ENCODE data around the gene LTO1.

LTO1 gene

GRCh38 chr11:69658626-69659450 lies 16.3 kb downstream of the LTO1 start:
- H3K4me3 ChIP-seq (ENCODE audit: low read depth, low read length) = no peak overlapping the region

- no peak overlapping the region for H3K4me3 ChIP-seq (ENCODE audit: low read depth, low read length)
Observed at GRCh38 chr11:69657911-69658625, 17.1 kb downstream of the LTO1 start.

GRCh38 chr11:69657456-69657910 lies 17.7 kb downstream of the LTO1 start:
- H3K4me3 ChIP-seq (ENCODE audit: low read depth, low read length) = no peak overlapping the region

GRCh38 chr11:69656536-69657455 lies 18.4 kb downstream of the LTO1 start:
- H3K4me3 ChIP-seq (ENCODE audit: low read depth, low read length) = no peak overlapping the region

GRCh38 chr11:69655479-69656428 lies 19.4 kb downstream of the LTO1 start:
- H3K4me3 ChIP-seq (ENCODE audit: low read depth, low read length) = no peak overlapping the region

DNA sequence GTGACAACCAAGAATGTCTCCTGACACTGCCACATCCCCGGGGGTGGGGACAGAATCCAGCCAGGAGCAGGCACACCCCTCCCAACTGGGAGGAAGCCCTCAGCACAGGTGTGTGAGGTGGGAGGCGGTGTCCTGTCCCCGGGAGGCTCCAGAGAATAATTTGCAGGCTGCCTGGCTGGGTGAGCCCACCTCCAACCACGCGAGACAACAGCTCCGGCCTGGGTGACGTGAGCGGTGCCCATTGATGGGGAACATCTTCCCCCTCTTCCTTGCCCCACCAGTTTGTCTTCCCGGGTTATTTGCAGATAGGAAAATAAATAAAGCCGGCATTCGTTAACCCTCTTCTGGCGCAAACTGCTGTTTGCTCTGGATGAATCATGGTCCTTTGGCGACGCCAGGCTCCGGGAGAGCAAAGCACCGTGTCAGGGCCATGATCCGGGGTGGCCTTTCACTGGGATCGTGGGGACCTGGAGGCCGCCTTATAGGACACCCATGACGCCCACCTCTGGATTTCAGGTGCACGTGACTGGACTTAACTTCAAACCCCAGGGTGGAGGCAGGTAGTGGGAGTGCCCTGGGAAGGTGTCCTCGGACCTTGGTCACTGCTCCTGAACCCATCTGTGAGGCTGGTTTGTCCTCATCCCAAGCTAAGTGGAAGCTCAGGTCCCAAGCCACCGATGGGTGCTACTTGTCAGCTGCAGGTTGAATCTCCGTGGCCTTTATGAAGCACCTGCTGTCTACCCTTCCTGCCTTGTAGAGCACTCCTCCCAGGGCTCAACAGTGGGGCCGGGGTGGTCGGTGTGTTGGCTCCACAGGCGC lies 20.3 kb downstream of the LTO1 start:
- H3K4me3 ChIP-seq (ENCODE audit: low read depth, low read length) = no peak overlapping the region

DNA sequence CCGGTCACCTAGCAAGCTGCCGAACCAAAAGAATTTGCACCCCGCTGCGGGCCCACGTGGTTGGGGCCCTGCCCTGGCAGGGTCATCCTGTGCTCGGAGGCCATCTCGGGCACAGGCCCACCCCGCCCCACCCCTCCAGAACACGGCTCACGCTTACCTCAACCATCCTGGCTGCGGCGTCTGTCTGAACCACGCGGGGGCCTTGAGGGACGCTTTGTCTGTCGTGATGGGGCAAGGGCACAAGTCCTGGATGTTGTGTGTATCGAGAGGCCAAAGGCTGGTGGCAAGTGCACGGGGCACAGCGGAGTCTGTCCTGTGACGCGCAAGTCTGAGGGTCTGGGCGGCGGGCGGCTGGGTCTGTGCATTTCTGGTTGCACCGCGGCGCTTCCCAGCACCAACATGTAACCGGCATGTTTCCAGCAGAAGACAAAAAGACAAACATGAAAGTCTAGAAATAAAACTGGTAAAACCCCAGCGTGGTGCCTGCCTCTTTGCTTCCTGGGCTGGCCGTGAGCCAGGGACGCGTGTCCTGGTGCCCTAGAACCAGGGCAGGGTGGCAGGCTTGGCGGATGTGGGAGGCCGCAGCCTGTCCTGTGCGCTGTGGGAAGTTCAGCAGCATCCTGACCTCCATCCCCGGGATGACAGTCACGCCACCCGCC lies 21.0 kb downstream of the LTO1 start:
- H3K4me3 ChIP-seq (ENCODE audit: low read depth, low read length) = no peak overlapping the region

DNA sequence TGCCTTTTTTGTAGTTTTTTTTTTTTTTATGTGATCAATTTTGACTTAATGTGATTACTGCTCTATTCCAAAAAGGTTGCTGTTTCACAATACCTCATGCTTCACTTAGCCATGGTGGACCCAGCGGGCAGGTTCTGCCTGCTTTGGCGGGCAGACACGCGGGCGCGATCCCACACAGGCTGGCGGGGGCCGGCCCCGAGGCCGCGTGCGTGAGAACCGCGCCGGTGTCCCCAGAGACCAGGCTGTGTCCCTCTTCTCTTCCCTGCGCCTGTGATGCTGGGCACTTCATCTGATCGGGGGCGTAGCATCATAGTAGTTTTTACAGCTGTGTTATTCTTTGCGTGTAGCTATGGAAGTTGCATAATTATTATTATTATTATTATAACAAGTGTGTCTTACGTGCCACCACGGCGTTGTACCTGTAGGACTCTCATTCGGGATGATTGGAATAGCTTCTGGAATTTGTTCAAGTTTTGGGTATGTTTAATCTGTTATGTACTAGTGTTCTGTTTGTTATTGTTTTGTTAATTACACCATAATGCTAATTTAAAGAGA lies 21.7 kb downstream of the LTO1 start:
- H3K4me3 ChIP-seq (ENCODE audit: low read depth, low read length) = no peak overlapping the region

DNA sequence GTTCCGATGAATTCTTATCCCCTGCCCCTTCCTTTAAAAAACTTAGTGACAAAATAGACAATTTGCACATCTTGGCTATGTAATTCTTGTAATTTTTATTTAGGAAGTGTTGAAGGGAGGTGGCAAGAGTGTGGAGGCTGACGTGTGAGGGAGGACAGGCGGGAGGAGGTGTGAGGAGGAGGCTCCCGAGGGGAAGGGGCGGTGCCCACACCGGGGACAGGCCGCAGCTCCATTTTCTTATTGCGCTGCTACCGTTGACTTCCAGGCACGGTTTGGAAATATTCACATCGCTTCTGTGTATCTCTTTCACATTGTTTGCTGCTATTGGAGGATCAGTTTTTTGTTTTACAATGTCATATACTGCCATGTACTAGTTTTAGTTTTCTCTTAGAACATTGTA lies 22.2 kb downstream of the LTO1 start:
- H3K4me3 ChIP-seq (ENCODE audit: low read depth, low read length) = no peak overlapping the region

DNA sequence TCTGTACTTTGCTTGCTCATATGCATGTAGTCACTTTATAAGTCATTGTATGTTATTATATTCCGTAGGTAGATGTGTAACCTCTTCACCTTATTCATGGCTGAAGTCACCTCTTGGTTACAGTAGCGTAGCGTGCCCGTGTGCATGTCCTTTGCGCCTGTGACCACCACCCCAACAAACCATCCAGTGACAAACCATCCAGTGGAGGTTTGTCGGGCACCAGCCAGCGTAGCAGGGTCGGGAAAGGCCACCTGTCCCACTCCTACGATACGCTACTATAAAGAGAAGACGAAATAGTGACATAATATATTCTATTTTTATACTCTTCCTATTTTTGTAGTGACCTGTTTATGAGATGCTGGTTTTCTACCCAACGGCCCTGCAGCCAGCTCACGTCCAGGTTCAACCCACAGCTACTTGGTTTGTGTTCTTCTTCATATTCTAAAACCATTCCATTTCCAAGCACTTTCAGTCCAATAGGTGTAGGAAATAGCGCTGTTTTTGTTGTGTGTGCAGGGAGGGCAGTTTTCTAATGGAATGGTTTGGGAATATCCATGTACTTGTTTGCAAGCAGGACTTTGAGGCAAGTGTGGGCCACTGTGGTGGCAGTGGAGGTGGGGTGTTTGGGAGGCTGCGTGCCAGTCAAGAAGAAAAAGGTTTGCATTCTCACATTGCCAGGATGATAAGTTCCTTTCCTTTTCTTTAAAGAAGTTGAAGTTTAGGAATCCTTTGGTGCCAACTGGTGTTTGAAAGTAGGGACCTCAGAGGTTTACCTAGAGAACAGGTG lies 23.1 kb downstream of the LTO1 start:
- no peak overlapping the region for H3K4me3 ChIP-seq (ENCODE audit: low read depth, low read length)

- H3K4me3 ChIP-seq (ENCODE audit: low read depth, low read length) = no peak overlapping the region
Observed at GRCh38 chr11:69650832-69651344, 24.3 kb downstream of the LTO1 start.

DNA sequence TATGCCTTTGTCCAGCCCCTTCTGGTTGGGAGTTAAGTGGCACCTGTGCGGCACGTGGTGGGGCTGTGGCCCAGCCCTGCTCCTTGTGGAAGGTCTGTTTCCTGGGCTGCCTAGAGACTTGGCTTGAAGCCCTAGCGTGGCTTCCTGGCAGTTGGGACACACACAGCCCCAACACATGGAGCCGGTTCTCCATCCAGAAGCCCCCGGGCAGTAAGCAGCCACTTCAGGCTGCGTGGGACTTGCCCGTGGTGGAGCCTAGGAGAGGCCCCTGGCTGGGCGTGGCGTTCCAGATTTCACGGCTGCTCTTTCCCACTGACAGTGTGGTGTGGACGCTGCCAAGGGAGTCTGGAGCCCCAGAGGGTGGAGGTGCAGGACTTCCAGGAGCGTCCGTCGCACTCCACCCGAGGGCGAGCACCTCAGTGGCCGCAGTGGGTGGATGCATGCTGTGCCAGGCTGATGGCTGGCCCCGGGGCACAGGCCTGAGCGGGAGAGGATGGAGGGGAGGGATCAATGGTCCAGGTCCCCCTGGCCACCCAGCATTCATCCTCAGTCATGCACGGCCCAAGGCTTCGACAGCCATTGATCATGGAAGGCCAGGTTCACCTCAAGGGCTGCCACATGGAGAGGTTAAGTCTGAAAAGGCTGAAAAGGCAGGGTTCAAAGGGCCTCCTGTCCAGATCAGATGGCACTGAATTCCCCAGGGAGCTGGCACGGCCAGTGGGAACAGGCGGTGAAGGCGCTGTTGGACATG lies 24.9 kb downstream of the LTO1 start:
- no peak overlapping the region for H3K4me3 ChIP-seq (ENCODE audit: low read depth, low read length)

DNA sequence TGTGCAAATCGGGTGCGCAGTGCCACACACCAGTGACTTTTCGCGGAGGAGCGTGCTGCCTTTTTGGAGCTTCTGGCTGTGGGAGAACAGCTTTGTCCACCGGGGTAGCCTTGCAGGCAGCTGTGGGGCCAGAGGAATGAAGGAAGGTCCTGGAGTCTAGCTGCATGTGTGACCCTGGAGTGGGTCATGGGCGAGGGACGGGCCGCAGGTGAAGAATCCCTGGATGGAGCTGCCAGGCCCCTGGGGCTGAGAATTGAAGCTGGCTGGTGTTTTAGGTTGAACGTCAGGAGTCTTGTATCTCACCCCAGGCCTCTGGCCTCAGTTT lies 25.6 kb downstream of the LTO1 start:
- no peak overlapping the region for H3K4me3 ChIP-seq (ENCODE audit: low read depth, low read length)

- H3K4me3 ChIP-seq (ENCODE audit: low read depth, low read length) = no peak overlapping the region
Observed at GRCh38 chr11:69648679-69649575, 26.2 kb downstream of the LTO1 start.

- H3K4me3 ChIP-seq (ENCODE audit: low read depth, low read length) = no peak overlapping the region
Observed at GRCh38 chr11:69647761-69648497, 27.2 kb downstream of the LTO1 start.
